SK-MEL-5 (cell line): Measurements from ENCODE around the gene PAFAH1B2. TPM values are rescaled to one million over a fixed set of nuclear protein-coding genes. Genes with fewer than 3 reads are reported as not detected.

Experiments
- DNase-seq: peaks from one replicate; pipeline ENCODE4 v3.0.0-alpha.2; 2016; ENCODE audit warnings: low read depth, low spot score
- in situ Hi-C: cut with HindIII; loops from 2 replicates; pipeline ENCODE4 v1.10.0; 2016; ENCODE audit warnings: low sequenced_read_pairs, high pct_unique_total_duplicates, low pct_unique_long_range_greater_than_20kb
- total RNA-seq: library from RNA; depleted of rRNA; stranded (reverse); fragments of >200 nt; shearing (Covaris generic); gene quantifications from 2 replicates; pipeline ENCODE4 v1.2.3, GENCODE V29; 2014

PAFAH1B2 gene
- total RNA-seq, 1 experiment from 2014 or later: 108 TPM

DNA sequence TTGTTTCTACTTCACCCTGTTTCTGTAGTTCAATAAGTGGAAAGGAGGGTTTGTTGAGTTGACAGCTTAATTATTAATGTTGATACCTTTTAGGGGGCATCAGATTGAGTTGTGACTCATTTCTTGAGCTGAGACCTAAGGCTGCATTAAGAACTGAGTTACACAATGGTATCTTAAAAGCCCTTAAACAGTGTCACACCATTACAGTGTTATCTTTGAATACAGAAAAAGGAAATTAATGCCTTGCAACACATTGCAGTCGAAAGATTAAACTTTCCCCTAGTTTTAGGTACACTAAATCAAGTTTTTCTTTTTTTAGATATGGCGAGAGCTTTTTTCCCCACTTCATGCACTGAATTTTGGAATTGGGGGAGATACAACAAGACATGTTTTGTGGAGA is 16.7 kb downstream of the PAFAH1B2 start:
- no peak for DNase-seq
- in situ Hi-C loops: no loop called here

- DNase-seq: no peak
- in situ Hi-C loops: no loop called here
These were observed 22.4 kb downstream of the PAFAH1B2 start for GRCh38 chr11:117166491-117166890.

GRCh38 chr11:117169736-117170135 is 25.6 kb downstream of the PAFAH1B2 start:
- in situ Hi-C loops: no loop called here
- DNase-seq: no peak

- in situ Hi-C loops: no loop called here
- no peak for DNase-seq
These were observed 26.1 kb downstream of the PAFAH1B2 start for GRCh38 chr11:117170210-117170609.

DNA sequence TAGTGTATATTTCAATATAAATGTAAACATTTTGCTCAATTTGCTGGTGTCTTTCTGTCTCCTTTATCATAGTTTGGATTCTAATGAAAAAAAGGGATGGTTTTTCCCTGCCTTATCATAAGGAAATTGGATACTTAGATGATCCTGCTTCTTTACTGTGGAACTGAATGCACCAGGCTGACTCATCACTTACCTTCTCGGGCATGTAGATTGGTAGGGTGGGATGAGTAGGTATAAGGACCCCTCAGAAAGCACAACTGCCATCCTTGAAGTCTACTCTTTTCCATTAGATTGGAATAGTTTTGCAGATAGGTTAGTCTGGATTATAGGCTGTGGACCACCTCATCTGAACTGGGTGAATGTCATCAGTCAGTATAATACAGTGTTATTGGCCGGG is 26.9 kb downstream of the PAFAH1B2 start:
- DNase-seq: no peak
- in situ Hi-C loops: no loop called here

DNA sequence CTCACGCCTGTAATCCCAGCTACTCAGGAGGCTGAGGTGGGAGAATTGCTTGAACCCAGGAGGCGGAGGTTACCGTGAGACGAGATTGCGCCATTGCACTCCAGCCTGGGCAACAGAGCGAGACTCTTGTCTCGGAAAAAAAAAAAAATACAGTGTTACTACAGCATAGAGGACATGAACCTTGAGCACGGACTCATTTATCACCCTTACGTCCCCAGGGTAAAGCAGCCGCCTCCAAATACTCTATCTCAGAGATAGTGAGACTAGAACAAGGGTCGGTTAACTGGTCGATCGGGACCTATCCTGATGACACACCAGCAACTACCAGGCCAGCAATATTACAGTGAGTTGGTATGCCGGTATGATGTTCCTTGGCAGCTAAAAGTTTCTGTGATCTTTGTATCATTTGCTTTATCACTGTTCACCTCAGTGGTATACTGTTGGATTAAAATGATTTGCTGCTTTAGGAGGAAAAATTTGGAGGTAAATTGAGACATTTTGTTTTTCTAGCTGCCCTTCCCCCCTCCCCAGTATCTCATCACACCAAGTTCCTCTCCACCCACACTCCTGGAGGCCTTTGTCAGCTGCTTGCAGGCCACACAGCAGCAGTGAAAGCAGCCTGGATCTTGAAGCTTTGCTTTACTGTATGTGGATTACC is 27.4 kb downstream of the PAFAH1B2 start:
- DNase-seq: no peak
- in situ Hi-C loops: no loop called here

GRCh38 chr11:117172724-117173421 is 28.8 kb downstream of the PAFAH1B2 start:
- in situ Hi-C loops: no loop called here
- no peak for DNase-seq

DNA sequence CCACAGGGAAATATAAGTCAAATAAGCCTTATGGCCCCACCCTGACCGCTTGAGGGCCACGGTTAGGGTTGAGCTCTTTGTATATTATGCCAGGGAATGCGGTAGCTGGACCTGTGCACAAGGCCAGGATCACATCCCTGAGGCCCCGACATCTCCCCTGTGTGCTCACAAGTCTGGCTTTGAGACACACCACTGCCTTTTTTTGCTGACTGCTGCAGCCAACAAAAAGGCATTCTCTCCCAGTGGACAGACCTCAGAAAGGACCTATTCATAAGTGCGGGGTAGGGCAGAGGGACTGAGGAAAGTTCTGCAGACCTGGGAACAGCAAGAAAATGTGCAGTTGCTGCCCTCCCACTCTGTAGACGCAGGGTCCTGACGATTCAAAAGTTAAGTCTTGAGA is 31.0 kb downstream of the PAFAH1B2 start:
- peak; percentile 92 for DNase-seq
- in situ Hi-C loops: no loop called here

DNA sequence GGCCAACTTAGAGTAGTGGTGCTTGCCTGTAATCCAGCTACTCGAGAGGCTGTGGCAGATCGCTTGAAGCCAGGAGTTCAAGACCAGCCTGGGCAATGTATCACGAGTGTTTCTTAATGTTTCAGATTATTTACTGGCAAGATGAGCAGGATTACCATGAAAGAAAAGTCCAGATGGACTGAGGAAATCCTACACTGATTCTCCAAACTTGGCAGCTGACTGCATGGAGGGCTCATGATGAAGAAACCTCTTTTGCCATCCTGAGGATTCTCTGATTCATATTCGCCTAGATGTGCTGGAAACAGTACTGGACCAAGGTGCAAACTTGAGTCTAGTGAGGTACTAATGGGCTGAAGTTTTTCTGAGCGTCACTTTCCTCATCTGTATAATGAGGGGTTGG is 31.7 kb downstream of the PAFAH1B2 start:
- in situ Hi-C loops: no loop called here
- DNase-seq: no peak

DNA sequence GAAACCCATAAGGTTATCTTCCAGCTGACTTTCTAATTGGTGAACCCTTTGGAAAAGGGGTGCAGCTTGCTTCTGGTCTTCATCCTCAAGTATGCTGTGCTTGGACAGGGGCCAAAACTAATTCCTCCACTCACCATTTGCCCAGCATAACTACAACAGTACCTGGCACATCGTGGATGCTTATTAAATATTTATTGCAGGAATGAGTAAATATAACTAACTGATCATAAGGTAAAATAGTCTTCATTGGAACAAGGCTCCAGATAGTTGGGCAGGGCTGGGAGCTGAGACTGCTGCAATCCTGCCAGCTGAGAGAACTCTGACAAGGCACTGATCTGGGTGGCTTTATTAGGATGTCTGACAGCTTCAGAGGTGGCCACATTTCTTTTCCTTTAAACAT is 32.1 kb downstream of the PAFAH1B2 start:
- in situ Hi-C loops: no loop called here
- DNase-seq: no peak

DNA sequence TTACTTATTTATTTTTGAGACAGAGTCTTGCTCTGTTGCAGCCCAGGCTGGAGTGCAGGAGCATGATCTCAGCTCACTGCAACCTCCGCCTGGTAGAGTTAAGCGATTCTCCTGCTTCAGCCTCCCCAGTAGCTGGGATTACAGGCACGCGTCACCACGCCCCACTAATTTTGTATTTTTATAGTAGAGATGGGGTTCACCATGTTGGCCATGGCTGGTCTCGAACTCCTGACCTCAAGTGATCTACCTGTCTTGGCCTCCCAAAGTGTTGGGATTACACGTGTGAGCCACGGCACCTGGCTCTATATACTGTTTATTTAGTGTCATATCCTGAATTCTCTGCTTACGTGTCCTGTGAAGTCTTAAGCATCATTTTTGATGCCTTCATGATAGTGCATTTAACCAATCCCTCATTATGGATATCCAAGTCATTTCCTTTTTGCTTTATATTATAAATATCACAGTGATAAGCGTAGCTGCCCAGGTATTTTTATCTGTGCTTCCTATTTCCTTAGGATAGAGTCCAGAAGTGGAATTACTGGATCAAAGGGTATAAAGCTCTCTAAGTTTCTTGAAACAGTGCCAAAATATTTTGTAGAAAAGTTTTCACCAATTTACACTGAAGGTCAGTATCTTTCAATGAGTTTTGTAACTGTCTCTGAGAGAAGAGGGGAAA is 33.6 kb downstream of the PAFAH1B2 start:
- DNase-seq: no peak
- in situ Hi-C loops: no loop called here

GRCh38 chr11:117178210-117179034 is 34.3 kb downstream of the PAFAH1B2 start, which contains the start of gene SIDT2:
Gene SIDT2 (plus strand): TSS chr11:117178743. CDS start chr11:117179264, 521 bp downstream.
- in situ Hi-C loops: no loop called here
- peak; percentile 91 for DNase-seq

DNA sequence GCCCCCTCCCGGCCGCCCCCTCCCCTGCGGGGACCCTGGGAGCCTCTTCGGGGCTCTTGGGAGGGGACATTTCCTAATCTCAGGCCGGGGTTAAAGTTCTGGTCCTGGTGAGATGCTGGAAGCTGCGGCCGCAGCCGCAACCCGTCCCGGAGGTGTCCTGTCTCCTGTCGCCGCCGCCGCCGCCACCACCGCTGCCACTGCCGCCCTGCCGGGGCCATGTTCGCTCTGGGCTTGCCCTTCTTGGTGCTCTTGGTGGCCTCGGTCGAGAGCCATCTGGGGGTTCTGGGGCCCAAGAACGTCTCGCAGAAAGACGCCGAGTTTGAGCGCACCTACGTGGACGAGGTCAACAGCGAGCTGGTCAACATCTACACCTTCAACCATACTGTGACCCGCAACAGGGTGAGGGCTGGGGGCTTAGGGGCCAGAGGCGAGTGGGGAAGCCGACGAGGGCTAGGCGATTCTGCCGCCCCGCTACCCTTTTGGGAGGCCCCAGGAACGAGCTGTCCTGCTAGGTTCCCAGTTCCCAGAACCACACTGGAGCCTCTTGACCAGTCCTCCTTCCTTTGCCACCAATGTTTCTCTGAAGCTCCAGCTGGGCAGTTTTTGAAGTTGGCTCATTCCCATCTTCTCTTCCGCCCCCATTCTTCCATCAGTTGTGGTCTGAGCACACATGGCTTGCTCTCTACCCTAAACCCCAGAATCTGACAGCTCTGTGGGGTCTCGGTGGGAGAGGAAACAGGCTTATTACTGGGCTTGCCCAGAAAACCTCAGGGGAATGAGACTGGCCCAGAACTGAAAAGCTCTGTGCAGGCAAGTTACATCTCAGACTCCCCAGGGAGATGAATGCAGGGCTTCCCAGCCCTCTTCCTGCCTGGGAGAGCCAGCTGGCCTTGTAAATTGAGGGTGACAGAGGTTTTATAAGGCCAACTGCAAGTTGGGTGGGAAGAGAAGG is 35.2 kb downstream of the PAFAH1B2 start:
- peak; percentile 32 for DNase-seq
- in situ Hi-C loops: no loop called here

DNA sequence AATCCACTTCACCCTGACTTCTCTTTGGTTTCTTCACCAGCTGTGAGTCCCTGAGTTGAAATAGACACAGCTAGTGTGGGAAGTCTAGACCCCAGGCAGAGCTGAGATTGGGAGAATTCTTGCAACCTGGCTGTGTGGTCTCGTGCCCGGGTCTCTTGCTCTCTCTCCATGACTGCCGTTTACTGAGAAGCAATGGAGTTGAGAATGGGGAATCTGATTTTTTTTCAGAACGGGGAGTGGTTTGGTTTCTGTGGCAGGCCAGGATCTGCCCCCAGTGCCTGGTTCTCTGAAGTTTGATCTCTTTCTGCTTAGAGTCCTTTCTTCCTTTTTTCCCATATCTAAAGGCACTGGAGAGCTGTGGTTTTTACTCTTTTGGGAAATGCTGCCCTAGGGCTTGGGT is 35.9 kb downstream of the PAFAH1B2 start:
- in situ Hi-C loops: no loop called here
- DNase-seq: peak; percentile 22

- in situ Hi-C loops: no loop called here
- peak; percentile 87 for DNase-seq
These were observed 36.8 kb downstream of the PAFAH1B2 start for GRCh38 chr11:117180661-117181585.
